Sigmoid colon (tissue), 7 donors: ENCODE results near the gene CNTNAP1. TPM values are rescaled to one million over a fixed set of nuclear protein-coding genes. Genes with fewer than 3 reads are reported as not detected.
"Not testable (repeated sequence)": the region's sequence is repeated elsewhere in the genome, so short reads cannot be mapped to it uniquely, and the experiment has no call there.

Experiments
- DNase-seq: peaks from one replicate; pipeline ENCODE4 v3.0.0-alpha.2; 2019
- H3K27ac ChIP-seq, 4 donors: fragments of 200-600 bp; sonication (generic); one replicate each; pipeline ENCODE4 v1.5.1; 2016 to 2019; ENCODE audit warnings: mild to moderate bottlenecking in 1 of 4
- H3K27me3 ChIP-seq, 3 donors: fragments of 200-600 bp; sonication (generic); one replicate each; pipeline ENCODE4 v1.5.1; 2019; ENCODE audit warnings: mild to moderate bottlenecking in 1 of 3
- H3K36me3 ChIP-seq, 4 donors: fragments of 200-600 bp; sonication (generic); one replicate each; pipeline ENCODE4 v1.5.1; 2016 to 2019
- H3K4me1 ChIP-seq, 4 donors: fragments of 200-600 bp; sonication (generic); one replicate each; pipeline ENCODE4 v1.5.1; 2017 to 2019
- H3K4me3 ChIP-seq, 4 donors: fragments of 200-600 bp; sonication (generic); one replicate each; pipeline ENCODE4 v1.5.1; 2017 to 2019; ENCODE audit warnings: mild to moderate bottlenecking in 2 of 4, moderate library complexity in 1 of 4
- H3K9me3 ChIP-seq, 4 donors: fragments of 200-600 bp in 3 of 4; sonication (generic) in 3 of 4; one replicate each; pipeline versions ENCODE4 v1.5.1 to v1.6.1; 2013 to 2019
- EP300 ChIP-seq, 4 donors: sonication (generic); formaldehyde crosslinking; IDR thresholded peaks; one replicate each; pipeline ENCODE4 v1.6.1; 2017; ENCODE audit warnings: antibody characterized with exemption in 4 of 4
- POLR2A ChIP-seq, 2 donors: fragments of 450-650 bp; IDR thresholded peaks; one replicate each; pipeline ENCODE4 v1.6.1; 2016; ENCODE audit warnings: antibody characterized with exemption in 2 of 2, mild to moderate bottlenecking in 2 of 2, moderate library complexity in 2 of 2
- POLR2AphosphoS5 ChIP-seq, 4 donors: sonication (generic); formaldehyde crosslinking; IDR thresholded peaks; one replicate each; pipeline ENCODE4 v1.6.1; 2017; ENCODE audit warnings: antibody characterized with exemption in 4 of 4
- WGBS, 2 donors: extraction: QIAGEN DNeasy Blood & Tissue Kit; methylation state at CpG; one replicate each; pipeline ENCODE4 v1.1.7; 2013; 5-methylcytosine and 5-hydroxymethylcytosine counted together
- intact Hi-C: fragments of 100-400 bp; cut with DNase I; formaldehyde crosslinking; loops from one replicate; pipeline ENCODE4 v1.15.1; 2023
- polyA plus RNA-seq, 3 donors: library from polyadenylated mRNA; stranded (reverse); fragments of 200-250 nt; gene quantifications; one replicate each; pipeline ENCODE4 v1.2.3, GENCODE V29; 2013
- total RNA-seq, 4 donors: library from RNA; depleted of rRNA; stranded (reverse); fragments of >200 nt; gene quantifications; one replicate each; pipeline ENCODE4 v1.1.0, GENCODE V29; 2016
- TF ChIP-seq, protein P1 (sequence below), 4 experiments: fragments of 450-650 bp in 3 of 4; fragments of 200-600 bp in 1 of 4; IDR thresholded peaks; one replicate each; pipeline ENCODE4 v1.5.1; 2016 to 2019; ENCODE audit warnings: antibody characterized with exemption in 4 of 4, mild to moderate bottlenecking in 3 of 4, moderate library complexity in 2 of 4
- donor health status: healthy with polysubstance abuse.
- donor health status: Bipolar disorder and iron deficiency.
- donor health status: healthy.

CNTNAP1 gene
- total and polyA plus RNA-seq, 7 donors: under 0.01 to 46.8 (median 7.7) TPM

DNA sequence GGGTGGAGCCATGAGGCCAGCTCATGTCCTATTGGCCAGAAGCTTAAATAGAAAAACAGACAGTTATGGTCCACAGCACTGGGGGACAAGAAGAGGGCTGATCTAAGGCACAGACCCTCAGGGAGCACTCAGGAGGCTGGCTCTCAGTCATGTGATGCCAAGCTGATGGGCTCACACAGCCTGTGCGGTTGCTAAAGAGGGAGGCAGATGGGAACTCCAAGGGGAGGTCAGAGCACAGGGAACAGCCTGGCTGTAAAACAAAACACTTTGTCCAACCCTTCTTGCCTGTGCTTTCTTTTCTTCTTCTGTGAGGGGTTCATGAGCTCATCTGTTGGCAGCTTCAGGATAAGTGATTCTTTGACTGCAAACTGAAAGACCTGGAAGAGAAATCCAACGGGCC lies 27.2 kb downstream of the CNTNAP1 start:
- no peaks in the 10 kb centered on the region for H3K9me3 ChIP-seq
- DNase-seq: no peak
- 87 to 90% methylated on average over 2 of the region's 2 CpGs for WGBS, 2 donors
- no peaks in the 10 kb centered on the region for H3K4me1 ChIP-seq
- H3K36me3 ChIP-seq: peaks cover 46 to 100% (median 76%) of the 10 kb centered on the region in 4 donors
- H3K4me3 ChIP-seq: no peak overlapping the region
- TF ChIP-seq POLR2AphosphoS5 (IDR thresholded peaks at IDR 0.05): no peak
- TF ChIP-seq EP300 (IDR thresholded peaks at IDR 0.05): no peak
- TF ChIP-seq, protein P1, sequence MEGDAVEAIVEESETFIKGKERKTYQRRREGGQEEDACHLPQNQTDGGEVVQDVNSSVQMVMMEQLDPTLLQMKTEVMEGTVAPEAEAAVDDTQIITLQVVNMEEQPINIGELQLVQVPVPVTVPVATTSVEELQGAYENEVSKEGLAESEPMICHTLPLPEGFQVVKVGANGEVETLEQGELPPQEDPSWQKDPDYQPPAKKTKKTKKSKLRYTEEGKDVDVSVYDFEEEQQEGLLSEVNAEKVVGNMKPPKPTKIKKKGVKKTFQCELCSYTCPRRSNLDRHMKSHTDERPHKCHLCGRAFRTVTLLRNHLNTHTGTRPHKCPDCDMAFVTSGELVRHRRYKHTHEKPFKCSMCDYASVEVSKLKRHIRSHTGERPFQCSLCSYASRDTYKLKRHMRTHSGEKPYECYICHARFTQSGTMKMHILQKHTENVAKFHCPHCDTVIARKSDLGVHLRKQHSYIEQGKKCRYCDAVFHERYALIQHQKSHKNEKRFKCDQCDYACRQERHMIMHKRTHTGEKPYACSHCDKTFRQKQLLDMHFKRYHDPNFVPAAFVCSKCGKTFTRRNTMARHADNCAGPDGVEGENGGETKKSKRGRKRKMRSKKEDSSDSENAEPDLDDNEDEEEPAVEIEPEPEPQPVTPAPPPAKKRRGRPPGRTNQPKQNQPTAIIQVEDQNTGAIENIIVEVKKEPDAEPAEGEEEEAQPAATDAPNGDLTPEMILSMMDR (IDR thresholded peaks at IDR 0.05): no peak
- no peak for TF ChIP-seq POLR2A (IDR thresholded peaks at IDR 0.05)
- intact Hi-C loops: no loop called here
- no peak overlapping the region for H3K27ac ChIP-seq
- H3K27me3 ChIP-seq: no peaks in the 10 kb centered on the region

DNA sequence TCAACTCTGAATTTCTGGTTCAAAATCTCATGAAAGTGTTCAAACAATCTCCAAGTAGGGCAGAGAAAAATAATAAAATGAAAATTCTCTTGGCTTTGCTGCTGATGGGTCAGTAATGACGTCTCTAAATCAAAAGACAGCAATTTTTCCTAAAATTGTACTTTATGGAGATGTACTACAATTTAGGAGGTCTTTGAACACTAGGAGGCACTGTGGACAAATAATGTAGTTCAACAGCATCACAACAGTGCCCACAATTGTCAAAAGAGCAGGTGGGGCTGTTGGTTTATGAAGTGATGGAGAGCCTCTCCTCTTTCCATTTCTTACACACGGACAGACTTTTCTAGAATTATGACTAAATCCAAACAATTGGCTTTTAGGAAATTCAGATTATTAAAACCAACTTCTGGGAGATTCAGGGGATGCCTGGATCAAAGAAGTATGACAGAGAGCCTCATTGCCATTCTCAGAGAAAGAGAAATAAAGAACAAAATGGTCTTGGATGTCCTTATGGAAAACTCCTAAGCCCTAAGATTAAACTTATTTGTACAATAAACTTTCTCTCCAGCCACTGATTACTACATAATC lies 38.8 kb downstream of the CNTNAP1 start:
- TF ChIP-seq, protein P1 (IDR thresholded peaks at IDR 0.05): peak; percentile 52 to 68 (median 61)
- TF ChIP-seq POLR2AphosphoS5 (IDR thresholded peaks at IDR 0.05): no peak
- Histone ChIP-seq H3K4me3 (no peak overlapping the region), H3K36me3 (peaks cover 58 to 97% (median 76%) of the 10 kb centered on the region in 4 donors), H3K27ac (no peak overlapping the region), H3K27me3 (no peaks in the 10 kb centered on the region), H3K4me1 (no peaks in the 10 kb centered on the region), H3K9me3 (no peaks in the 10 kb centered on the region)
- intact Hi-C loops: loop anchor here (1.0 to 5.0 kb wide), 2 partner anchors 42 to 101 kb away; partner anchors contain the start of gene BECN1
- WGBS, 2 donors: 7 to 16% methylated on average over 2 of the region's 2 CpGs
- DNase-seq: no peak

DNA sequence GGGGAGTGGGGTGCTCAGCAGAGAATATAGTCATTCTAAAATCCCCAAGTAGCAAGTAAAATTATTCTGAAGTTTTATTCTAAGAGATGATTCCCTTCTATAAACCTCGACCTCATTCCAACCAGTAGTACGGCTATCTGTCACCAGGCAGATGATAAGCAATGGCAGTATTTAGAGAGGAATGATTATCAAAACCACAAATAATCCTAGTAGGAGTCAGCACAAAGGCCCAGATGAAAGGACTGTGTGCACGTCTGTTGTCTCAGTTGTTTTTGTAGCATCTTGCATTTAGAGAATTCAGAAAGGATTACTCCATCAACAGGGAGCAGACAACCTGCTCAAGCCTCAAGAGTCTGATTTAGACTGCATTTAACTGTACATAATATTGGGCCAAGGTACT lies 41.3 kb downstream of the CNTNAP1 start:
- TF ChIP-seq, protein P1 (IDR thresholded peaks at IDR 0.05): no peak
- no peak for TF ChIP-seq POLR2A (IDR thresholded peaks at IDR 0.05)
- no peak for TF ChIP-seq EP300 (IDR thresholded peaks at IDR 0.05)
- TF ChIP-seq POLR2AphosphoS5 (IDR thresholded peaks at IDR 0.05): no peak
- no peak overlapping the region for H3K27ac ChIP-seq
- H3K9me3 ChIP-seq: no peaks in the 10 kb centered on the region
- H3K27me3 ChIP-seq: no peaks in the 10 kb centered on the region
- 88 to 92% methylated on average over 3 of the region's 3 CpGs for WGBS, 2 donors
- no peak overlapping the region for H3K4me3 ChIP-seq
- H3K36me3 ChIP-seq: peaks cover 58 to 97% (median 75%) of the 10 kb centered on the region in 4 donors
- no peak for DNase-seq
- intact Hi-C loops: loop anchor here (5.0 kb wide), 1 partner anchor 99 kb away; the partner anchor contains the start of gene BECN1
- no peaks in the 10 kb centered on the region for H3K4me1 ChIP-seq

DNA sequence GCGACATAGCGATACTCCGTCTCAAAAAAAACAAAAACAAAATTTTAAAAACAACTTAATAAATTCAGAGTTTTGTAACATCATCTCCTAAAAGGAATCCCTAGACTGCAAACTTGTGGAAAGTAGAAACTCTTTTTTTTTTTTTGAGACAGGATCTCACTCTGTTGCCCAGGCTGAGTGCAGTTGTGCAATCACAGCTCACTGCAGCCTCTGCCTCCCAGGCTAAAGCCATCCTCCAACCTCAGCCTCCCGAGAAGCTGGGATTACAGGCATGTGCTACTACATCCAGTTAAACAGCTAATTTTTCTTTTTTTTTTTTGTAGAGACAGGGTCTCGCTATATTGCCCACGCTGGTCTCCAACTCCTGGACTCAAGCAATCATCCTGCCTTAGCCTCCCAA lies 42.8 kb downstream of the CNTNAP1 start:
- Histone ChIP-seq H3K27ac (no peak overlapping the region), H3K4me3 (no peak overlapping the region), H3K9me3 (no peaks in the 10 kb centered on the region), H3K36me3 (peaks cover 57 to 97% (median 71%) of the 10 kb centered on the region in 4 donors), H3K4me1 (no peaks in the 10 kb centered on the region), H3K27me3 (no peaks in the 10 kb centered on the region)
- TF ChIP-seq EP300 (IDR thresholded peaks at IDR 0.05) (no peak), POLR2A (IDR thresholded peaks at IDR 0.05) (no peak), POLR2AphosphoS5 (IDR thresholded peaks at IDR 0.05) (no peak)
- TF ChIP-seq, protein P1 (IDR thresholded peaks at IDR 0.05): no peak
- DNase-seq: no peak
- intact Hi-C loops: no loop called here
- 96 to 97% methylated on average over 6 of the region's 6 CpGs for WGBS, 2 donors

DNA sequence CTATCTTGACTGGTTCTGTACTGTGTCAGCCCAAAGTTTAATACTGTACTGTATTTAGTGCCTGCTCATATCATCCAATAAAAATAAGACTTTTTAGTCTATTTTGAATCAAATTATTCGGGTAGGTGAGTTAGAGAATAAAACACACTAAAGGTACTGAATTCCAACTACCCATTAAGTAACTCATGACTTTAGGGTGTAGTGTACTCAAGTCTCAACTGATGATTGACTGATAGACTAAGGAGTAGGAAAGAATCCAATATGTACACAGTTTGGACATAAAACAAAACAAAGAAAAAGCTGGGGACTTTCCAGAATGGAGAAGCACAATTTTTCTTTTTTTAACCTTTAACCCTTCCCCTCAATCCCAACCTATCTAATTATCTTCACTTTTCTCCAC lies 58.4 kb downstream of the CNTNAP1 start:
- WGBS, 2 donors: 78 to 88% methylated on average over 1 of the region's 1 CpG
- H3K4me1 ChIP-seq: peaks cover 0 to 20% (median 19%) of the 10 kb centered on the region in 4 donors
- H3K9me3 ChIP-seq: no peaks in the 10 kb centered on the region
- intact Hi-C loops: no loop called here
- peaks cover 0 to 11% (median 0%) of the 10 kb centered on the region in 4 donors for H3K36me3 ChIP-seq
- TF ChIP-seq EP300 (IDR thresholded peaks at IDR 0.05) (no peak), POLR2A (IDR thresholded peaks at IDR 0.05) (no peak), POLR2AphosphoS5 (IDR thresholded peaks at IDR 0.05) (no peak)
- TF ChIP-seq, protein P1 (IDR thresholded peaks at IDR 0.05): no peak
- no peaks in the 10 kb centered on the region for H3K27me3 ChIP-seq
- no peak for DNase-seq
- no peak overlapping the region for H3K4me3 ChIP-seq
- H3K27ac ChIP-seq: no peak overlapping the region

DNA sequence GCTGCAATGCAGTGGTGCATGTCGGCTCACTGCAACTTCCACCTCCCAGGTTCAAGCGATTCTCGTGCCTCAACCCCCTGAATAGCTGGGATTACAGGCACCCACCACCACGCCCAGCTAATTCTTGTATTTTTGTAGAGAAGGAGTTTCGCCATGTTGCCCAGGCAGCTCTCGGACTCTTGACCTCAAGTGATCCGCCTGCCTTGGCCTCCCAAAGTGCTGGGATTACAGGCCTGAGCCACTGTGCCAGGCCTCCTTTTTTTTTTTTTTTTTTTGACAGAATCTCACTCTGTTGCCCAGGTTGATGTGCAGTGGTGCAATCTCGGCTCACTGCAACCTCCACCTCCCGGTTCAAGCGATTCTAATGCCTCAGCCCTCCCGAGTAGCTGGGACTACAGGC lies 60.6 kb downstream of the CNTNAP1 start:
- peaks cover 0 to 20% (median 16%) of the 10 kb centered on the region in 4 donors for H3K4me1 ChIP-seq
- DNase-seq, H3K27me3 ChIP-seq, H3K9me3 ChIP-seq, H3K27ac ChIP-seq, H3K4me3 ChIP-seq, H3K36me3 ChIP-seq, intact Hi-C loops: not testable (repeated sequence)
- WGBS, 2 donors: 93 to 94% methylated on average over 11 of the region's 11 CpGs
